HG03378 (cell line): ENCODE measurements around the gene FAM20A.
"Not testable (repeated sequence)": the region's sequence is repeated elsewhere in the genome, so short reads cannot be mapped to it uniquely, and the experiment has no call there.

Source experiments
- ATAC-seq: cut with Tn5 transposase; IDR thresholded peaks from one replicate; pipeline ENCODE4 v1.9.1; 2021; ENCODE audit warnings: mild to moderate bottlenecking, moderate library complexity; ENCODE audit not compliant: unreplicated experiment

FAM20A gene

DNA sequence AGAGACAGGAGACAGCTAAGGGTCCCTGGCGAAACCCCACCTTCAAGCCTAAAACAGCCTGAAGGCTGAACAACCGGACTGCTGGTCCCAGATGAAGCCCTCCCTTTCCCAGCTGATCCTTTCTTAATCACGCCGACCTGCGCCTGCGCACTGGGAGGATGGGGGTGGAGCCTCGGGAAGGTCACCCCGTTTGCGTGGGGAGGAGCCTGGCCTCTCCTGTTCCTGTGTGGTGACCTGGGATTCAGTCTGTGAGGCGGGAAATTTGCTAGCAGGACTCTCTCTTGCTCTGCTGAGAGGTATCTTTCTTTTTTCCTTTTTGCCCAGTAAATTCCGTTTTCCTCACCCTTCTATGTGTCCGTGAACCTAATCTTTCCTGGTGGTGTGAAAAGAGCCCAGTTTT, 9.6 kb downstream of the FAM20A start:
- no peak for ATAC-seq

DNA sequence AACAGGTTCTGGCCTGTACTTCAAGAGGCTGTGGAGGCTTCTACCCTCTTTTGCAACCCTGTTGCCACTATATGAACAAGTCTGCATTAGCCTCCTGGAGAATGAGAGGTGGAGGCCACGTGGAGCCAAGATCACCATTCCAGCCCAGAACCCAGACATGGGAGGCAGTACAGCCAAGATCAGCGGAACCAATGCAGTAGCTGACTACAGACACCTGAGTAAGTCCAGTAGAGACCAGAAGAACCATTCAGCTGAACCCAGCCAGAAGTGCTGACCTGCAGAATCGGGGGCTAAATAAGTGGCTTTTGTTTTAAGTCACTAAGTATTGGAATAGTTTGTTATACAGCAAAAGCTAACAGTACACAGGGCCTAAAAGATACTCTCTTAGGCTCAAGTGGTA, 12.1 kb downstream of the FAM20A start:
- no peak for ATAC-seq

DNA sequence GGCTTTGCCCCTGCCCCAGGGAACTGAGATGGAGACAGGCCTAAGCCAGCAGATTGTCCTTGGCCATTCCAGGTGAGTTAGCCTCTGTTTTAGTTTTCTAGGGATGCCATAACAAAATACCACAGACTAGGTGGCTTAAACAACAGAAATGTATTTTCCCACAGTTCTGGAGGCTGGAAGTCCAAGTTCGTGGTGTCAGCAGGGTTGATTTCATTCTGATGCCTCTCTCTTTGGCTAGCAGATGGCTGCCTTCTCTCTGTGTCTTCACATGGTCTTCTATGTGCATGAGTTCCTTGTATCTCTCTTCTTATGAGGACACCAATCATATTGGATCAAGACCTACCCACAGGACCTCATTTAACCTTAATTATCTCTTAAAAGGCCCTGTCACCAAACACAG, 12.8 kb downstream of the FAM20A start:
- no peak for ATAC-seq

DNA sequence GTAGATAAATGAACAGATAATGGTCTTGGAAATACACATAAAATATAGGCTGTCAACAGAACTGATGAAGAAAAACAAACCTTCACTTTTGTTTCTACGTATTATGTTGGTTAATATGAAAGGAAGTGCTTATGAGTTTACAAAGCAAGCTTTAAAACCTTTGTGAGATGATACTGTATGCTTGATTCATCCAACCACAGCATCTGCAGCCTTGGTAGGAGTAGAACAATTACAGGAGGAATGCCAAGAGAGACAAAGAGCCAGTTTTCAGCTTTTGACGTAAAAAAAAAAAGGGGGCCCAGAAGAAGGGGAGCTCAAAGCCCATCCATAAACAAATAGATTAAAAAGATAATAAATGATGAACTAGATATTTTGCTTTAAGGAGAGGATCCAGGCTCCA, 13.3 kb downstream of the FAM20A start:
- ATAC-seq = no peak

DNA sequence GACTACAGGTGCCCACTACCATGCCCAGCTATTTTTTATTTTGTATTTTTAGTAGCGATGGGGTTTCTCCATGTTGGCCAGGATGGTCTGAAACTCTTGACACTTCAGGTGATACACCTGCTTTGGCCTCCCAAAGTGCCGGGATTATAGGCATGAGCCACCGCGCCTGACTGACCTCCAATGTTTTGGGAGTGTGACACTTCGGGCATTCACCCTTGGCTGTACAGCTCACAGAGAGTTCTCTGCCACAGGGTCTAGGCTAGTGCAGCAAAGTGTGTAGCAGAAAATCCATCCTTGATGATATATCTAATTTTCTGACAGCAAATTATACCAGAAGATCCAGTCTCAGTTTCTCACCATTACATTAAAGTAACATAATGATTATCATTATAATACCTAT, 14.1 kb downstream of the FAM20A start:
- ATAC-seq = no peak

DNA sequence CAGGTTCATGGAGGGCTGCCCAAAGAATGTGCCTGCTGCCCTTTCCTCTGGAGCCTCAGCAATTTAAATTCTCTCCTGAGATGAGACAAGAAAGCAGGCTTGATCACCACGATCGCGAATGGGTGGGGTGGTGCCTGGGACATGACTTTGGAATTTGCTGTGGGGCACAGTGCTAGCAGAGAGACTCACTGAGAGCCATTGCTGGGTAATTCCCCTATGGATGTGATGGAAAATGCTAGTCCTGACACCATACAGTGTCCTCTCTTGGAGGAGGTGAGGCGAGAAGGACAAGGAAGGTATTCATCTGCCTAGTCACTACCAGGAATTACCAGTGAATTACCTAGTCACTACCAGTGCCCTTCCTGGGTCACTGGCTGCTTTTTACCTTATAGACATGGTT, 15.5 kb downstream of the FAM20A start:
- ATAC-seq = no peak

DNA sequence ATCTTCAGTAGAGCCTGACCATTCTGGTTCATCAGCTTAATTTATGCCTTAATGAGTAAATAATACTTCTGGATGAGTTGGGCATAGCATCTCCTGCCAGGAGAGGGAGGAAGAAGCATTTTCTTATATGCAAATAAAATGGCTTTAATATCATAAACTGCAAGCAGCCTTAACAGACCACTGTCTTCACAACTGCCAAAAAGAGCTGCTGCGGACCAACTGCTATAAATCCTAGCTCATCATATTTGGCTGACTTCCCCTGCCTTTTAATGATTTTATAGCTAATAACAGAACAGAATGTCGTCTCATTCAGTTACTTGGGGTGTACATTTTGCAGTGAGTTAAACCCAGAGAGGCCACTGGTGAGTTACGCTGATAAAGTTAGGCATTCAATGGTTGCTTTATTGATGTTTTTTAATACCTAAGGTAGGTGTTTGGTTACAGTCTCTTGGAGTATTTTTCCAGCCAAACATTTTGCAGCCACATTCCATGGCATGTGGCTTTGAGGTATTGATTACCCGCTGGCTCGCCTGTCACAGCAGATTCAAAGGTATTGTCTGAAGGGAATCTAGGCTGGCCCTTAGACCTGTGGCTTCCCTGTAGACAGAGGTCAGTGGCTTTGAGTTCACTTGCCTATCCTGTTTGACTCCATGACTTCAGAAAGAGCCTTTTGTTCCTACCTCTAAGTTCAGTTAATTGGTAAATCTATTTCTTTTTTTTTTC, 16.4 kb downstream of the FAM20A start:
- no peak for ATAC-seq

DNA sequence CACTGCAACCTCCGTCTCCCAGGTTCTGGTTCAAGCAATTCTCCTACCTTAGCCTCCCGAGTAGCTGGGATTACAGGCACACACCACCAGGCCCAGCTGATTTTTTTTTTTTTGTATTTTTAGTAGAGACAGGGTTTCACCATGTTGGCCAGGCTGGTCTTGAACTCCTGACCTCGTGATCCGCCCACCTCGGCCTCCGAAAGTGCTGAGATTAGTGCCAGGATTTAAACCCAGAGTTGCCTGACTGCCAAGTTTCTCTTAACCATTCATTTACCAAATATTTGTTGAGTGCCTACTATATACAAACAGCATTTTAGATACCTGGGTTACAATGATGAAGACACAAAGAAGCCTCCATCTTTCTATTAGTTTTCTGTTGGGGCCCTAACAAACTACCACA, 18.3 kb downstream of the FAM20A start:
- not testable (repeated sequence) for ATAC-seq

DNA sequence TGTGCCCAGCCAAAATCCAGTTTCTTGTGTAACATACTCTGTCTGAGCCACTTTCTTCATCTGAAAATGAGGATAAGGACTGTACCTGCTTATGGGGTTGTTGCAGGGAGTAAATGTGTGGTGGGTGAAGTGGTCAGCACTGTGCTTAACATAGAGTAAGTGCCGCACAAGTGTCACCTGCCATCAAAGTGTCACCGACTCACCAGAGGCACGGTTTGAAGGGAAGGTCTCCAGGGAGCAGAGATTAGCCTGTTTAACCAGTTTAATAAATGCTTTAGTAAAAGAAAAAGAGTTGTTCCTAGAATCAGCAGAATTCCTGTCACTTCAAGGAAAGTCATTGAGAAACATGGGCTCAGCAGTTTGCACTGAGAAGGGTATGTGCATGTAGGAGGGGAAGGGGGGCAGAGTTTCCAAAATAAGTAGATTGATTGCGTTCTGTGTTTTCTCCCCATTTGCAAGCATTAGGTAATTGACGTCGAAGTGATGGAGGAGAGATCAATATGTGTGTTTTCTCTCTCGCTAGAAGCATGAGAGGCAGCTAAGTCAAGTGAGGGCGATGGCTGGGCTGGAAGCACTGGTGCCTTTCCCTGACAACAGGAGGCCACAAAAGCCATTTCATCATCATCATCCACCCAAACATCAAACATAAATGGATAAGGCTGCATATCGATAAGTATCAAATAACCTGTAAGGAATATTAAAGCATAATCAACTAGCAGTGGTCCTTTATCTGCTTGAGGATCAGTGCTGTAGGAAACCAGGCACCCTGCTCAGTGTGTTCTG, 19.1 kb downstream of the FAM20A start:
- ATAC-seq = no peak

DNA sequence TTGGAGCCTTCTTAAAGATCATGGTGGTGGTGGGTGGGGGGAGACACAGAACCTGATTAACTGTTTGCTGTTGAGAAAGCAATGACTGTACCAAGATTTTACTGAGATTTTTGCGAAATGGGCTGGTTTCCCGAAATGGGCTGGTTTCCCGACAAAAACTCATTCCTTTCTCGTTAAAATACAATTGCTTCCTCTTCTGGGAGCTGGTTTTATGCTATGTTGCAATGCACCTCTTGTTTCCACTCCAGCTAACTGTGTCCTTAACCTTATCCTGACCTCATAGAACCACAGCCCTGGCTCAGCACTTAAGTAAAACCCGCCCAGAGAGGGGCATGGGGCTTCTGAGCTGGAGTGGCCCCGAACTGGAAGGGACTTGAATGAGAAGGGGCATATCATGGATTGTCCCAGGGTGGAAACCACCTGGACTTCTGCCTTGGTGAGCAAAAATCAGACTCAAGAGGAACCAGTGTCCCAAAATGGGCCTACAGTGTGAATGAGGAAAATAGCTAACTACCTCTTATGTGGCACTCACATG, 20.9 kb downstream of the FAM20A start:
- no peak for ATAC-seq

DNA sequence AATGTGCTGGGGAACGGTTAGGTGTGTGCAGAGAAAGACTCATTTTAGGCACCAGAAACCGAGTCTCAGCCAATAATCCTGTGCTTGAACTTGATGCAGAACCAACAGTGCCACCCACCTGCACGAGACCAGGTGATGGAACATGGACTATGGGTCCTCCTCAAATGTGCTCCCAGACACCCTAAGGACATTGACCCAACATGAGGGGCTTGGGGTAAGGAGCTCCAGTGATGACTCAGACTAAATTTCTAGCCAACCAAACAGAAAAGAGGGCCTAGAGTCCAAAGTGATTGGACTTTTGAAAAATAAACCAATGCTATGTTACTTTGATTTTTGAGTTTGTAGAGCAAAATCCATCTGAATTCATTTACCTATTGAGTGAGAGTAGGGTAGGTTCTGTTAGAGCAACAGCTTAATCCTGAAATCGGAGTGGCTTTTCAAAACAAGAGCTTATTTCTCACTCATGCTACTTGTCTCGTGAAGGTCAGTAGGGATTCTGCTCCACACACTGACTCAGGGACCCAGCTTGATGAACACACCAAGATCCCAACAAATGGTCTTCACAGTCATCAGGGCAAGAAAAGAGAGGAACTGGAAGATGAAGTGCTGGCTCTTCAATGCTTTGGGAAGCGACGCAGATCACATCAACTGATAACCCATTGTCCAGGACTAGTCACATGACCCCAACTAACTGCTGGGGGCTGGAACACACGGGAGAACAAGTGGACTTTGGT, 21.8 kb downstream of the FAM20A start:
- no peak for ATAC-seq

DNA sequence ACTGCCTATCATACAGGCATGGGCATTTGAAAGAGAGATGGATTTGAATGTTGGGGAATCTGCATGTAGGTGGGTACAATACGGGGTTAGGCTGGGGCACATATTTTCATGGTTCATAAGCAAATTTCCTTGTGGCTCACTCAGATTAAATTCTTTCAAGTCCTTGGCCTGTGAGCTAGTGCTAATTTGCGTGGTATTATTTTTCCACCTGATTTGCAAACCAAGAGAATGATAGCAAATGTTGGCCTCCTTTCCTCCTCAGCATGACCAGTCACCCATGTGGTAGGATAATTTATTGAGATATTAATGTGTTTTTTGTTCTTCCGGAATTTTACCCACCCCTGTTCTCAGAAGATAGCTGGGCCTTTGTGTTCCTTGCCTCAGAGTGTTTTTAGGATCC, 22.9 kb downstream of the FAM20A start:
- no peak for ATAC-seq

DNA sequence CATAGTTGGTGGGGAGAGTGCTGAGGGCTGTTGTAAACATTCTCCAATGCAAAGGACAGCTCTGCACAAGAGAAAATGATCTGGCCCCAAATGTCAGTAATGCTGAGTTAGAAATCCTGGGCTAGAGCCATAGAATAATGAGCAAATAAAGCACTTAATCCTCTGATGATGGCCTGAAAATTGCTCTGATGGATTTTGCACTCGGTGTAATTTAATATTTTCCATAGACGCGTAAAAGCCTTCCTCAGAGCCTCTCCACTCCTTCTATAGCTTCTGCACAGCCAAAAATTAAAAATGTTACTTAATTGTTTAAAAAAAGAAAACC, 23.7 kb downstream of the FAM20A start:
- ATAC-seq = no peak

DNA sequence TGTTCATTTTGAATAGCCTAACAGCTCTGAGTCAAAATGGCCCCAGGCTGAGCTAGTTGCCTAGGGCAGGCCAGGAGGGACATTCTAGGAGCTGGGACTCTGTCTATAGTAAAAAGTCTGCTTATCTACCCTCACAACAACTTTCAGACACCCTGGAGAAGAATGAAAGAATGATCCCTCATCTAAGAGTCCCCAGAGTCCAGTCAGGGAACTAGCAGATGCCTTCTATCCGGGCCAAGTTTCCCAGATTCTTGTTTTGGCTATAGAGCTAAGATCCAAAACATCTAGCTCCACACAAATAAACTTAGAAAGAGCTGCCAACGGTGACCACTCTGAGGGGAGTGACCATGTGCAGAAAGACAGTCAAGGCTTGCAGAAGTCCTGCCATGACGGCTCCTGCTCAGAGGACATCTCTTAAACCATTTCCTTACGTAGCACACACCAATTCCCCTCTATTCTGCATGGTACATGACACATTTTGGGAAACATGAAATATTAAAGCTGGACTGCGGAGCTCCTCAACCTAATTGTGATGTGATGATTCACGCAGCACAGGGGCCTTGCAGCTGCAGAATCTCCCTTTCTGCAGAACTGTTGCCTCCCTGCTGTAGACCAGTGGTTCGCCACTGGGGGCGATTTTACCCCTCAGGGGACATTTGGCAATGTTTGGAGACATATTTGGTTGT, 24.2 kb downstream of the FAM20A start:
- ATAC-seq = no peak

DNA sequence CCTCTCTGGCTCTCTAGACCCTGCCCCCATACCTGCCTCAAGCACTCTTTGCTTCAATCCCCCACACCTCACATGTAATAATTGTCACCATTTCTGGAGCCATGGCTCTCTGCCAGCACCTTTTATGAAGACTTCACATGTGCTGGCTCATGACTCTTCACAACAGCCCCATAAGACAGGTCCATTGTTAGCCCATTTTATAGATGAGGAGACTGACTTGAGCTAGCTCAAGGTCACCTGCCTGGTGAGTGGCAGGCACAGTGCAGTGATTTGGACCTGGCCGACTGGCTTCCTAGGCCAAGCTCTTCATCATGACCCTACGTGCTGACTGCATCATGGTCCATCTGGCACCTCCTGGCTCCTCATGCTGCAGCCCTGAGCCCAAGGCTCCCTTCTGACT, 25.0 kb downstream of the FAM20A start:
- ATAC-seq = no peak

DNA sequence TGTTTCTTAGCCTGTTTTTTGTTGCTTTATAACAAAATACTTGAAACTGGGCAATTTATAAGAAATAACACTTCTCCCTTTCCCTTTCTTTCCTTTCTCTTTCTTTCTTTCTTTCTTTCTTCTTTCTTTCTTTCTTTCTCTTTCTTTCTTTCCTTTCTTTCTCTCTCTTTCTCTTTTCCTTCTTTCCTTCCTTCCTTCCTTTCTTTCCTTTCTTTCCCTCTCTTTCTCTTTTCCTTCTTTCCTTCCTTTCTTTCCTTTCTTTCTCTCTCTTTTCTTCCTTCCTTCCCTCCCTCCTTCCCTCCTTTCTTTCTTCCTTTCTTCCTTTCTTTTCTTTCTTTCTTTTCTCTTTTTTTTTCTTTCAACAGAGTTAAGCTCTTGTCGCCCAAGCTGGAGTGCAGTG, 27.8 kb downstream of the FAM20A start:
- no peak for ATAC-seq

DNA sequence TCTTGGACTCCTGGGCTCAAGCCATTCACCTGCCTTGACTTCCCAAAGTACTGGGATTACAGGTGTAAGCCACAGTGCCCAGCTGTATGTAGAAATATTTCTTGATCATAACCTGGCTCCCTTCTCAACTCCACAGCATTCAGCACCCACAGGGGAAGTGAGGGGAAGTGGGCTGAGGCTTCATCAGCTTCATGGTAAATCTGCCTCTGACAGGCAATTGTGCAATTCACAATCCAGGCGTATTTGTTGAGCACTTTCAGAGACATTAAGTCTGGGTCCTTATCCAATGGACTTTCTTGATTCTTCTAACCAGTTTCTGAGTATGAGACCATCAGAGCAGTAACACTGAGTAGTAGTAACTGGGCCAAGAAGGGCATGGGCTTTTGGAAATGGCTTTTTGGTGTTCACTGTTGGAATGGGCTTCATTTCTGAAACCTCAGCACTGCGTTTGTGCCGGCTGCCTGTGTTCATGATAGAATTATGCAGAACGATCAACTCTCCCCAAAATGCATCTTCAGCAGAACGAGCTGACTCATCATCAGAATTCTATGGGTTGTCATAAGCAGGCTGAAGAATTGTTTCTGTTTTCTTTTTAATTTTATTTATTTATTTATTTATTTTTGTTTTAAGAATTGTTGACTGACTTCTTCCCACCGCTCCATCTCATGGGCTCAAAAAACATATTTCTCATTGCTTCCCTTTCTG, 28.9 kb downstream of the FAM20A start:
- ATAC-seq = no peak

DNA sequence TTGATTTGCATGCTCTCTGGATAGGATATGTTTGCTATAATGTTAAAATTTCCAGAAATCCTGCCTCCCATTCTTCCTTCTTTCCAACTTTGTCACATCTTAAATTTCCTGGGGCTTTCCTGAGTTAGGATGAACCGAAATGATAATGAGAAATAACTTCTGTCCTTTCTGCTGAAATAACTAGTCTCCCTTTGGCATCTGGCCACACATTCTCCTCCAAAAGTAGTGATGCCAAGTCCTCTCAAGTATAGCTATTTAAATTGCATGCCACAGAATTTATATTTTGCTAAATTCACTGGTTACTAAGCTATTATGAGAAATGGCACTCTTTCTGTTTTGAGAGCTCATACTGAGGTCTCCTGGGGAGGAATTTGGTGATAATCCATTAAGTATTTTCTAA, 30.6 kb downstream of the FAM20A start:
- ATAC-seq = no peak

DNA sequence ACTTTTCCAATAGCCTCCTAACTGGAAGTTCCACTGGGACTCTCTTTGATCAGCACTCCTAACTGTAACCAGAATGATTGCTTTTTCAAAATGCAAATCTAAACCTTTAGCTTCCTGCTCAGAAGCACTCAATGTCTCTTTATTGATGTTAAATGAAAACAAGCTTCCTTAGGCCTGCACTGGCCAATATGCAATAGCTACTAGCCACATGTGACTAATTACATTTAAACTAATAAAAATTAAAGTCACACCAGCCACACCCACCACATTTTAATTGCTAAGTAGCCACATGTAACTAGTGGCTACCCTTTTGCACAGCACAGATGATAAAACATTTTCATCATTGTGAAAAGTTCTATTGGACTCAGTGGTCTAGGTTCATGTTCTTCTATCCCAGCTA, 31.8 kb downstream of the FAM20A start:
- ATAC-seq = no peak

DNA sequence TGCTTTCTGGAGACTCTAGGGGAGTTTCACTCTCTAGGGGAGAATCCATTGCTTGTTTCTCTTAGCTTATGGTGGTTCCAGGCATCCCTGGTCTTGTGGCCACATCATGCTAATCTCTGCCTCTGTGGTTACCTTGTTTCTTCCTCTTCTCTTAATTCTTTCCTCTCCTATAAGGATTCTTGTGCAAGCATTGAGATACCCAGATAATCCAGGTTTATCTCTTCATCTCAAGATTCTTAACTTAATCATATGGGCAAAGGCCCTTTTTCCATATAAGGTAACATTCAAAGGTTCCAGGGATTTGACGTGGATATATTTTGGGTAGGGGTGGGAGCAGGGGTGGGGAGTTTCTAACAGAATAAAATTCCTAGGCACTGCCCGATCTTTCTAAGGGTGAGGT, 32.6 kb downstream of the FAM20A start:
- no peak for ATAC-seq

DNA sequence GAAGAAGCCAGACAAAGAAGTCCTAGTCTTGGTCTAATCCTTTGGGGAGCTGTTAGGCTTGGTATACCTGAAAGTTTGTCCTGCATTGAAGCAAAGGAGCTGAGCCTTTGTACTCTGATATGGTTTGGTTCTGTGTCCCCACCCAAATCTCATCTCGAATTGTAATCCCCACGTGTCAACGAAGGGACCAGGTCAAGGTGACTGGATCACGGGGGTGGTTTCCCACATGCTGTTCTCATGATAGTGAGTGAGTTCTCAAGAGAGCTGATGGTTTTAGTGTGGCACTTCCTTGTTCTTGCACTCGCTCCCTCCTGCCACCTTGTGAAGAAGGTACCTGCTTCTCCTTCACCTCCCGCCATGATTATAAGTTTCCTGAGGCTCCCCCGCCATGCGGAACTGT, 33.6 kb downstream of the FAM20A start:
- ATAC-seq = no peak
